Measurements from ENCODE around the gene PLAAT3. TPM values are rescaled to one million over a fixed set of nuclear protein-coding genes. Genes with fewer than 3 reads are reported as not detected.

The PLAAT3 gene
- total RNA-seq, 1 donor from 2014 or later = 70.3 TPM

- H3K36me3 ChIP-seq = peaks cover 46% of the 10 kb centered on the region
- intact Hi-C loops (cut with DNase I) = no loop called here
- H3K4me1 ChIP-seq = no peaks in the 10 kb centered on the region
- TF ChIP-seq CTCF (IDR thresholded peaks at IDR 0.05) = no peak
- DNase-seq (no peak), ATAC-seq (no peak)
- no peaks in the 10 kb centered on the region for H3K9me3 ChIP-seq
- no peak overlapping the region for H3K27ac ChIP-seq
- H3K27me3 ChIP-seq = no peaks in the 10 kb centered on the region
- H3K4me3 ChIP-seq = no peak overlapping the region
Observed at GRCh38 chr11:63595296-63595695, 18.9 kb downstream of the PLAAT3 start.

GRCh38 chr11:63592975-63593395, 21.2 kb downstream of the PLAAT3 start:
- no peaks in the 10 kb centered on the region for H3K27me3 ChIP-seq
- H3K4me1 ChIP-seq = no peaks in the 10 kb centered on the region
- intact Hi-C loops (cut with DNase I) = no loop called here
- ATAC-seq (peak; percentile 52), DNase-seq (no peak)
- peak; percentile 44 for TF ChIP-seq CTCF (IDR thresholded peaks at IDR 0.05)
- no peak overlapping the region for H3K27ac ChIP-seq
- no peaks in the 10 kb centered on the region for H3K9me3 ChIP-seq
- H3K36me3 ChIP-seq = peaks cover 70% of the 10 kb centered on the region
- no peak overlapping the region for H3K4me3 ChIP-seq

GRCh38 chr11:63590024-63590788, 24.0 kb downstream of the PLAAT3 start:
- peaks cover 57% of the 10 kb centered on the region for H3K36me3 ChIP-seq

GRCh38 chr11:63589000-63589399, 25.2 kb downstream of the PLAAT3 start:
- Histone ChIP-seq H3K27me3 (no peaks in the 10 kb centered on the region), H3K4me3 (no peak overlapping the region), H3K4me1 (no peaks in the 10 kb centered on the region), H3K27ac (no peak overlapping the region), H3K9me3 (no peaks in the 10 kb centered on the region), H3K36me3 (peaks cover 60% of the 10 kb centered on the region)
- TF ChIP-seq CTCF (IDR thresholded peaks at IDR 0.05) = no peak
- intact Hi-C loops (cut with DNase I) = no loop called here
- ATAC-seq (no peak), DNase-seq (no peak)

More at GRCh38 chr11:63590024-63590788, 24.0 kb downstream of the PLAAT3 start:
- intact Hi-C loops (cut with DNase I) = no loop called here
- Histone ChIP-seq H3K4me1 (no peaks in the 10 kb centered on the region), H3K27ac (no peak overlapping the region), H3K4me3 (no peak overlapping the region), H3K9me3 (no peaks in the 10 kb centered on the region), H3K27me3 (no peaks in the 10 kb centered on the region)
- no peak for TF ChIP-seq CTCF (IDR thresholded peaks at IDR 0.05)
- no peak for DNase-seq
- no peak for ATAC-seq

GRCh38 chr11:63586451-63587166, 27.6 kb downstream of the PLAAT3 start:
- Histone ChIP-seq H3K27ac (no peak overlapping the region), H3K27me3 (no peaks in the 10 kb centered on the region), H3K36me3 (peaks cover 64% of the 10 kb centered on the region), H3K9me3 (no peaks in the 10 kb centered on the region), H3K4me3 (no peak overlapping the region), H3K4me1 (no peaks in the 10 kb centered on the region)
- no peak for DNase-seq
- intact Hi-C loops (cut with DNase I) = no loop called here
- no peak for TF ChIP-seq CTCF (IDR thresholded peaks at IDR 0.05)
- ATAC-seq = no peak

Measured in upper lobe of right lung (tissue), 1 donor.